Esophagus squamous epithelium (tissue), 4 donors: Measurements from ENCODE around the gene CREB3L1.

Experiments
- POLR2A ChIP-seq, 4 donors: fragments of 450-650 bp; IDR thresholded peaks; one replicate each; pipeline ENCODE4 v1.6.1; 2017; ENCODE audit warnings: antibody characterized with exemption in 4 of 4, mild to moderate bottlenecking in 4 of 4, moderate library complexity in 3 of 4
- TF ChIP-seq, protein P1 (sequence below), 6 experiments: fragments of 450-650 bp in 4 of 6; fragments of 200-600 bp in 2 of 6; sonication (generic) in 2 of 6; IDR thresholded peaks; one replicate each; pipeline ENCODE4 v1.5.1; 2016 to 2019; ENCODE audit warnings: antibody characterized with exemption in 6 of 6, mild to moderate bottlenecking in 4 of 6, moderate library complexity in 4 of 6

GRCh38 chr11:46351606-46352005 lies 74.1 kb downstream of the CREB3L1 start:
- no peak for TF ChIP-seq POLR2A (IDR thresholded peaks at IDR 0.05)
- TF ChIP-seq, protein P1, sequence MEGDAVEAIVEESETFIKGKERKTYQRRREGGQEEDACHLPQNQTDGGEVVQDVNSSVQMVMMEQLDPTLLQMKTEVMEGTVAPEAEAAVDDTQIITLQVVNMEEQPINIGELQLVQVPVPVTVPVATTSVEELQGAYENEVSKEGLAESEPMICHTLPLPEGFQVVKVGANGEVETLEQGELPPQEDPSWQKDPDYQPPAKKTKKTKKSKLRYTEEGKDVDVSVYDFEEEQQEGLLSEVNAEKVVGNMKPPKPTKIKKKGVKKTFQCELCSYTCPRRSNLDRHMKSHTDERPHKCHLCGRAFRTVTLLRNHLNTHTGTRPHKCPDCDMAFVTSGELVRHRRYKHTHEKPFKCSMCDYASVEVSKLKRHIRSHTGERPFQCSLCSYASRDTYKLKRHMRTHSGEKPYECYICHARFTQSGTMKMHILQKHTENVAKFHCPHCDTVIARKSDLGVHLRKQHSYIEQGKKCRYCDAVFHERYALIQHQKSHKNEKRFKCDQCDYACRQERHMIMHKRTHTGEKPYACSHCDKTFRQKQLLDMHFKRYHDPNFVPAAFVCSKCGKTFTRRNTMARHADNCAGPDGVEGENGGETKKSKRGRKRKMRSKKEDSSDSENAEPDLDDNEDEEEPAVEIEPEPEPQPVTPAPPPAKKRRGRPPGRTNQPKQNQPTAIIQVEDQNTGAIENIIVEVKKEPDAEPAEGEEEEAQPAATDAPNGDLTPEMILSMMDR (IDR thresholded peaks at IDR 0.05), result no peak
